Uterus (tissue), 4 donors: Measurements from ENCODE around the gene GRK3. TPM values are rescaled to one million over a fixed set of nuclear protein-coding genes. Genes with fewer than 3 reads are reported as not detected.
A peak's percentile ranks its signal among the peaks of the same experiment; 100 is the strongest.
"Not testable (repeated sequence)": the region's sequence is repeated elsewhere in the genome, so short reads cannot be mapped to it uniquely, and the experiment has no call there.

Experiments
- DNase-seq, 2 donors: peaks; one replicate each; pipeline ENCODE4 v3.0.0-alpha.2; 2019 to 2020
- H3K27ac ChIP-seq, 2 donors: fragments of 200-600 bp; sonication (generic); 1 replicate in 1 of 2; 2 replicates in 1 of 2; pipeline ENCODE4 v1.5.1; 2016 to 2018
- H3K27me3 ChIP-seq, 2 donors: fragments of 200-600 bp; sonication (generic); one replicate each; pipeline ENCODE4 v1.5.1; 2018 to 2019; ENCODE audit warnings: control low read depth in 1 of 2
- H3K36me3 ChIP-seq, 2 donors: fragments of 200-600 bp; sonication (generic); one replicate each; pipeline ENCODE4 v1.5.1; 2019; ENCODE audit warnings: control low read depth in 1 of 2
- H3K4me1 ChIP-seq, 2 donors: fragments of 200-600 bp; sonication (generic); one replicate each; pipeline ENCODE4 v1.5.1; 2018 to 2019; ENCODE audit warnings: control low read depth in 1 of 2
- H3K4me3 ChIP-seq, 2 donors: fragments of 200-600 bp; sonication (generic); 1 replicate in 1 of 2; 2 replicates in 1 of 2; pipeline ENCODE4 v1.5.1; 2018 to 2019; ENCODE audit warnings: mild to moderate bottlenecking in 1 of 2
- H3K9me3 ChIP-seq, 2 donors: fragments of 200-600 bp; sonication (generic); one replicate each; pipeline ENCODE4 v1.5.1; 2019; ENCODE audit warnings: control low read depth in 1 of 2
- POLR2A ChIP-seq, 2 donors: fragments of 450-650 bp; IDR thresholded peaks; one replicate each; pipeline ENCODE4 v1.6.1; 2016; ENCODE audit warnings: antibody characterized with exemption in 2 of 2, mild to moderate bottlenecking in 1 of 2, moderate library complexity in 1 of 2
- intact Hi-C: fragments of 100-400 bp; cut with DNase I; formaldehyde crosslinking; loops from one replicate; pipeline ENCODE4 v1.15.1; 2023; ENCODE audit warnings: low total_unique reads
- total RNA-seq, 4 donors: library from RNA; depleted of rRNA in 3 of 4; stranded (reverse); fragments of >200 nt in 3 of 4; gene quantifications; one replicate each; pipeline versions ENCODE4 v1.1.0 to v1.2.4, GENCODE V29; 2014 to 2023
- TF ChIP-seq, protein P1 (sequence below), 4 experiments: fragments of 200-600 bp in 2 of 4; fragments of 450-650 bp in 2 of 4; sonication (generic) in 2 of 4; IDR thresholded peaks; one replicate each; pipeline ENCODE4 v1.5.1; 2016 to 2019; ENCODE audit warnings: antibody characterized with exemption in 4 of 4, mild to moderate bottlenecking in 2 of 4, moderate library complexity in 1 of 4
- donor health status: DM: yes; HTN: yes; CAD: no.

Gene GRK3
- total RNA-seq, 4 donors from 2014 or later, result 1.3 to 15.8 (median 8.9) TPM

DNA sequence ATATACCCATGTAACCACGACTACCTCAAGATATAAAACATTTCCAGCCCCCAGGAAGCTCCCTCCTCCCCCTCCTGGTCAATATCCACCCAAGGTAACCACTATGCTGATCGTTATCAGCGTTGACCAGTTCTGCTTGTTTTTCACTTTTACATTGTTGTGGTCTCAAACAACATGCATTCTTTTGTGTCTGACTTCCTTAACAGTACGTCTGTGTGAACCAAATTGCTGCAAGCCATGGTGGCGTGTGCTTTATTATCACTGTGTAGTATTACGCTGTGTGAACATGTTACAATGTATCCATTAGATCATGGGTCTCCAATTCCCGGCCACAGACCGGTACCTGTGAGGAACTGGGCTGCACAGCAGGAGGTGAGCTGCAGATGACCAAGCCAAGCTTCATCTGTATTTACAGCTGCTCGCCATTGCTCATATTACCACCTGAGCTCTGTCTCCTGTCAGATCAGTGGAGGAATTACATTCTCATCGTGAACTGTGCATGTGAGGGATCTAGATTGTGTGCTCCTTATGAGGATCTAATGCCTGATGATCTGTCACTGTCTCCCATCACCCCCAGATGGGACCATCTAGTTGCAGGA lies 15.5 kb upstream of the GRK3 start:
- H3K9me3 ChIP-seq, result no peaks in the 10 kb centered on the region
- intact Hi-C loops, result no loop called here
- DNase-seq, result no peak

DNA sequence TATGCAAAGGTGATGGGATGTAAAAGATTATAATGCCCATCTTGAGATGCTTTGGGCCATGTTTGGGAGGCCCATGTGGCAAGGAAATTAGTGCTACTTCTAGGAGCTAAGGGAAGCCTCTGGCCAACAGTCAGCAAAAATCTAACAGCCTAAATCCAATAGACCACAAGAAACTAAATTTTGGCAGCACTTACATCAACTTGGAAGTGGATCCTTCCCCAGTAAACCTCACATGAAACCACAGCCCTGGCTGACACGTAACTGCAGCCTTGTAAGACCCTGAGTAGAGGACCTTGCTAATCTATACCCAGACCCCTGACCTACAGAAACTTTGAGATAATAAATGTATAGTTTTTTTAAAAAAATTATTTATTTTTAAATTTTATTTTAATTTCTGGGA lies 13.1 kb upstream of the GRK3 start:
- Histone ChIP-seq H3K27me3 (no peaks in the 10 kb centered on the region), H3K27ac (no peak overlapping the region), H3K4me3 (no peak overlapping the region), H3K36me3 (no peaks in the 10 kb centered on the region), H3K4me1 (no peaks in the 10 kb centered on the region), H3K9me3 (no peaks in the 10 kb centered on the region)
- TF ChIP-seq, protein P1, sequence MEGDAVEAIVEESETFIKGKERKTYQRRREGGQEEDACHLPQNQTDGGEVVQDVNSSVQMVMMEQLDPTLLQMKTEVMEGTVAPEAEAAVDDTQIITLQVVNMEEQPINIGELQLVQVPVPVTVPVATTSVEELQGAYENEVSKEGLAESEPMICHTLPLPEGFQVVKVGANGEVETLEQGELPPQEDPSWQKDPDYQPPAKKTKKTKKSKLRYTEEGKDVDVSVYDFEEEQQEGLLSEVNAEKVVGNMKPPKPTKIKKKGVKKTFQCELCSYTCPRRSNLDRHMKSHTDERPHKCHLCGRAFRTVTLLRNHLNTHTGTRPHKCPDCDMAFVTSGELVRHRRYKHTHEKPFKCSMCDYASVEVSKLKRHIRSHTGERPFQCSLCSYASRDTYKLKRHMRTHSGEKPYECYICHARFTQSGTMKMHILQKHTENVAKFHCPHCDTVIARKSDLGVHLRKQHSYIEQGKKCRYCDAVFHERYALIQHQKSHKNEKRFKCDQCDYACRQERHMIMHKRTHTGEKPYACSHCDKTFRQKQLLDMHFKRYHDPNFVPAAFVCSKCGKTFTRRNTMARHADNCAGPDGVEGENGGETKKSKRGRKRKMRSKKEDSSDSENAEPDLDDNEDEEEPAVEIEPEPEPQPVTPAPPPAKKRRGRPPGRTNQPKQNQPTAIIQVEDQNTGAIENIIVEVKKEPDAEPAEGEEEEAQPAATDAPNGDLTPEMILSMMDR (IDR thresholded peaks at IDR 0.05), result no peak
- no peak for TF ChIP-seq POLR2A (IDR thresholded peaks at IDR 0.05)
- intact Hi-C loops, result no loop called here
- DNase-seq, result no peak

More for the DNA sequence above, 15.5 kb upstream of the GRK3 start:
- Histone ChIP-seq H3K36me3 (no peaks in the 10 kb centered on the region), H3K27me3 (no peaks in the 10 kb centered on the region), H3K4me1 (no peaks in the 10 kb centered on the region), H3K27ac (no peak overlapping the region), H3K4me3 (no peak overlapping the region)
- TF ChIP-seq, protein P1 (IDR thresholded peaks at IDR 0.05), result no peak
- TF ChIP-seq POLR2A (IDR thresholded peaks at IDR 0.05), result no peak

DNA sequence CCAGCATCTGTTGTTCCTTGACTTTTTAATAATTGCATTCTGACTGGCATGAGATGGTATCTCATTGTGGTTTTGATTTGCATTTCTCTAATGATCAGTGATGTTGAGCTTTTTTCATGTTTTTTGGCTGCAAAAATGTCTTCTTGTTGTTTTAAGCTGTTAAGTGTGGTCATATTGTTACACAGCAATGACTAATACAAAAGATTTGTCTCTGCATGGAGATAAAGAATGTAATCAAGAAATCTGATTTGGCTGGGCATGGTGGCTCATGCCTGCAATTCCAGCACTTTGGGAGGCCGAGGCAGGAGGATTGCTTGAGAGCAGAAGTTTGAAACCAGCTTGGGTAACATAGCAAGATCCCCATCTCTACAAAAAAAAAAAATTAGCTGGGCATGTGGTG lies 12.1 kb upstream of the GRK3 start:
- H3K4me1 ChIP-seq, DNase-seq, H3K27me3 ChIP-seq, H3K4me3 ChIP-seq, H3K9me3 ChIP-seq, intact Hi-C loops, H3K36me3 ChIP-seq, H3K27ac ChIP-seq: not testable (repeated sequence)

DNA sequence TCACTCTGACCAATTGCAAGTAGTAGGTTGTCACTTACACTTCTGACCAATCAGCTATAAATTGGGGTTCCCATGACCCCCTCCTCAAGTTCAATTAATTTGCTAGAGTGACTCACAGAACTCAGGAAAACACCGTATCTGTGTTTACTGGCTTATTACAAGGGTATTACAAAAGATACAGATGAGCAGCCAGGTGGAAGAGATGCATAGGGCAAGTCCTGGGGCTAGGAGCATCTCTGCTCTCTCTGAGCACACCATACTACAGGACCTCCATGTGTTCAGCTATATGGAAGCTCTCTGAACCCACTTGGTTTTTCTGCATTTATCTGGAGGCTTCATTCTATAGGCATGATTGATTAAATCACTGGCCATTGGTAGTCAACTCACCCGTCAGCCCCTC lies 11.3 kb upstream of the GRK3 start:
- no peak for DNase-seq
- TF ChIP-seq POLR2A (IDR thresholded peaks at IDR 0.05), result no peak
- TF ChIP-seq, protein P1 (IDR thresholded peaks at IDR 0.05), result no peak
- no peaks in the 10 kb centered on the region for H3K9me3 ChIP-seq
- no peaks in the 10 kb centered on the region for H3K4me1 ChIP-seq
- no peaks in the 10 kb centered on the region for H3K27me3 ChIP-seq
- intact Hi-C loops, result no loop called here
- no peak overlapping the region for H3K4me3 ChIP-seq
- H3K36me3 ChIP-seq, result no peaks in the 10 kb centered on the region
- no peak overlapping the region for H3K27ac ChIP-seq

DNA sequence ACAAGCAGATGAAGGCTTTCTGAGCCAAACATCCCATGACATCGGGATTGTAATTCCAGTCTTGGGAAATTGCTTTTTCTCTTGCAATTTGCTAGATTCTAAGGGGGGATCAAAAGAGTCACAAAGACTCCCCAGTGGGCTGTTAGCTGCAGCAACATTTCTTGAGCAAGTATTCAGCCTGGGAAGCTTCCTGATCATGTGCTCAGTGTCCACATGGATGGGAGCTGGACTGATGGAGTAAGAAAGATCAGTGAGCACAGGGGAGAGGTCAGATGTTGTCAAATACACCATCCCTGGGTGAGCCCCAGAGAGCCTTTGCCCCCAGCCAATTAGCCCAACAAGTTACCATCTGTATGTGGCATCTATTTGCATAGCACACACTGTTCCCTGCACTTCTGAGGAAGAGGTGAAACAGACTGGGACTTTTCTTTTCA lies 10.2 kb upstream of the GRK3 start:
- no peaks in the 10 kb centered on the region for H3K36me3 ChIP-seq
- H3K4me3 ChIP-seq, result no peak overlapping the region
- no peaks in the 10 kb centered on the region for H3K9me3 ChIP-seq
- intact Hi-C loops, result no loop called here
- H3K27me3 ChIP-seq, result no peaks in the 10 kb centered on the region
- H3K27ac ChIP-seq, result peak overlapping the region in 1 of 2 donors; percentile 43
- H3K4me1 ChIP-seq, result no peaks in the 10 kb centered on the region
- DNase-seq, result no peak
- TF ChIP-seq, protein P1 (IDR thresholded peaks at IDR 0.05), result no peak
- no peak for TF ChIP-seq POLR2A (IDR thresholded peaks at IDR 0.05)

DNA sequence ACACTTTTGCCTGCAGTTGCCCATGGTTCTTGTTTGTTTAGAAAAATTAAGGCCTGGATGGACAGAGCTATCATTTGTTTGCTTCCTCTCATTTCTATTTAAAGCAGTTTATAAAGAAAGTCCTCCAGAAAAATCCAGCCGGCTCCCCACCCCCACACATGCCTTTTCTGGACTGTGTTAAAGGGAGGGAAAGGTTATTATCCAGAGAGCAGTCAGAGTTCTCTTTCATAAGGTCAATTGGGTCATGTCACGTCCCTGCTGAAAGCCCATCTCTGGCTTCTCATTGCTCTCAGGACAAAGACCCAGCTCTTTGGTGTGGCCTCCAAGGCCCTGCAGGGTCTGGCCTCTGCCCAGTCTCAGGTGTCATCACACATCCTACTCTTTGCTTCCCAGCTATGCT lies 9.8 kb upstream of the GRK3 start:
- Histone ChIP-seq H3K4me3 (no peak overlapping the region), H3K36me3 (no peaks in the 10 kb centered on the region), H3K9me3 (no peaks in the 10 kb centered on the region), H3K4me1 (no peaks in the 10 kb centered on the region), H3K27me3 (no peaks in the 10 kb centered on the region), H3K27ac (peak overlapping the region in 1 of 2 donors; percentile 43)
- TF ChIP-seq, protein P1 (IDR thresholded peaks at IDR 0.05), result no peak
- no peak for TF ChIP-seq POLR2A (IDR thresholded peaks at IDR 0.05)
- DNase-seq, result no peak
- intact Hi-C loops, result no loop called here
